ENCODE data around the gene NR2F1-AS1. TPM values are rescaled to one million over a fixed set of nuclear protein-coding genes. Genes with fewer than 3 reads are reported as not detected.

Gene NR2F1-AS1
- total RNA-seq, 2 experiments from 2014 or later = not detected

DNA sequence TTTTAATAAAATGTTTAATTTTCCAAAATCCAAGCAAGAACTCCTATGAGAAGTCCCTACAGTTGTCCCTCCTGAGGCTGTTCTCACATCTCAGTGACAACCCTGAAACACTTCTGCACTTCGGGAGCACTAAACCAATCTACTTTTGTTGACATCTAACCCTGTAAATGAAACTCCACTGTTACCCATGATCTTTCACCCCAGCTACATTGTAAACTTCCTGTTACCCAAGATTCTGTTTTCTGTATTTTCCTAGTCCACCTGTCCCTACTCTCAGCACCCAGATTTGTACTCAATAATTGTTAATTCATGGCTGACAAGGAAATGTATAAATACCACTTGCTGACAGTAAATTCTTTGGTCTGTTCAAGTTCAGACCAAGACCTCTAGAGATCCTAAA is 153.7 kb downstream of the NR2F1-AS1 start:
- H3K36me3 Mint-ChIP-seq = no peaks in the 10 kb centered on the region
- no peak overlapping the region for H3K27ac Mint-ChIP-seq
- H3K4me1 Mint-ChIP-seq = no peaks in the 10 kb centered on the region
- no peak for DNase-seq
- H3K9me3 Mint-ChIP-seq = no peaks in the 10 kb centered on the region
- no peak overlapping the region for H3K4me3 Mint-ChIP-seq
- H3K27me3 Mint-ChIP-seq = peaks cover 13% of the 10 kb centered on the region

DNA sequence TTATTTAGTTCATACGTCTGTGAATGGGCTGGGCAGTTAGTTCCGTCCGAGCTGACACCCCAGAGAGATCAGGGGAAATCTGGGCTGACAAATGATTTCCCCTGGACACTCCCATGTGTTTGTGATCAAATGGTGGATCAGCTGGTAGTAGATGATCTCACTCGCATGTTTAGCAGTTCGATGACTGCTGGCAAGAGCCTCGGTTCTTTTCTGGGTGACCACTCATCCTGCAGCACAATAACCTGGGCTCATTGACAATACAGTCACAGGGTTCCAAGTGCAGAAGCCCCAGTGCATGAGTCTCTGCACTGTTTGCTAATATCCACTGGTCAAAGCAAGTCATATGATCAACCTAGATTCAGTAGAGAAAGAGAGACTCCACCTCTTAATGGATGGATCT is 155.9 kb downstream of the NR2F1-AS1 start:
- Mint-ChIP-seq H3K9me3 (no peaks in the 10 kb centered on the region), H3K27ac (no peak overlapping the region), H3K36me3 (no peaks in the 10 kb centered on the region), H3K4me3 (no peak overlapping the region), H3K27me3 (peaks cover 13% of the 10 kb centered on the region), H3K4me1 (no peaks in the 10 kb centered on the region)
- no peak for DNase-seq

DNA sequence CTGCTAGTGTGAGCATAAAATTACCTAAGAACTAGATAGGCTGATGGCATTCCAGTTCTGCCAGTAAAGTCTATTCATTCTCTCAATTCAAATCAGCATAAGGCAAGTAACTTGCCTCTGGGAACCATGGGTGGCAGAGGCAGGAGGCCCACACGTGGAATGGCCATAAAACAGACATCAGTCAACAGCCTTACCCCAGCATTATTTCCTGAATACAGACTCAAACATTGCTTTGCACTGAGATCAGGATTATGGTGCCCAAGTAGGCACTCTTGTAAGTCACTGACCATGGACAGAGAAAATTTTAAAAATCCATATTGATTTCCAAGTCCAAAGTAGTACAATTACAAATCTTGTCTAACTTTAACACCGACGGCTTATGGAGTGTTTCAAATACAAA is 157.7 kb downstream of the NR2F1-AS1 start:
- Mint-ChIP-seq H3K27me3 (peaks cover 13% of the 10 kb centered on the region), H3K36me3 (no peaks in the 10 kb centered on the region), H3K9me3 (no peaks in the 10 kb centered on the region), H3K4me1 (no peaks in the 10 kb centered on the region), H3K4me3 (no peak overlapping the region), H3K27ac (no peak overlapping the region)
- DNase-seq = no peak

DNA sequence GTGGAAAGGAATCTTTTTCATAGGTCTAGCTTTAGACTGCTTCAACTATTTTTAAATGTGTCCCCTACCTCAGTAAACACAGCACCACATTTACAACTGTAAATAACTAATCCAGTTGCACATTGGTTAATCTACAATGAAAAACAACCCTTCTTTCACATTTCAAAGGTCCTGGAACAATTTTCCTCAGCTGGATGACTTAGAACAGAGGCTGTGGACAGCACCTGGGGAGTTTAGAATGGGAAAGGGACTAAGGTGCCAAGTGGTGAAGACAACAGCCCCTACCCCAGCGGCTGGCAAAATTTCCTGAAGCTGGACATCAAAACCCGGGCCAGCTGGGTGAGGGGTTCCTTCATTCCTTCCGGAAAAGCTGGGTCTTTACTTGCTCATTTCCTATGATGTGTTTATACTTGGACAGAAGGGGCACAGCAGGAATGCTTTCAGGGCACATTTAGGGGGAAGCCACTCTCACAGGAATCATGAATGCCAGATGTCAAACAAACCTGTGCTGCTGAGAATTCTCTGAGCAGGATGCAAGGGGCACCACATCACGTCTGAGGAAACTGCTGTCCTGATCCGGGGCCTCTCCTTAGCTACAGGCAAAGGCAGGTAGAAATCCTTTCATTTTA is 158.3 kb downstream of the NR2F1-AS1 start:
- H3K27ac Mint-ChIP-seq = no peak overlapping the region

DNA sequence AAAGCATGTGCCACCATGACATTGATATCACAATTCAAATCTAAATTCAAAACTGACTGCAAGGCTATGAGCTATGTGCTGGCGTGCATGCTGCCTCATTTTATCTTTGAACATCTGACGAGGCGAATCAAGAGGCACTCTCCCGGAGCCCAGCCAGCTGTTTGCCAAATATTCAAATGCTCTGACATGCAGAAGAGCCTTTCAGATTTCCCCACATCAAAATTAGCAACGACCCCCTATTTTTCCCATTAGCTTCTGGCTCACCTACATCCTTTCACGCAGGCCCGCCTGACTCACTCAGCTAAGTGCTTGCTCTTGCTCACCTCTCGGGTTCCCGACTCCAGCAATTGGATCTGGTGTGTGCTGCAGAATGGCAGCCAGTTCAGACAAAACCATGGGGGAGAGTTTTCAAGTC is 159.0 kb downstream of the NR2F1-AS1 start:
- Mint-ChIP-seq H3K36me3 (no peaks in the 10 kb centered on the region), H3K27me3 (peaks cover 9% of the 10 kb centered on the region), H3K4me1 (no peaks in the 10 kb centered on the region), H3K27ac (no peak overlapping the region), H3K4me3 (no peak overlapping the region), H3K9me3 (no peaks in the 10 kb centered on the region)
- no peak for DNase-seq

More for the DNA sequence above, 158.3 kb downstream of the NR2F1-AS1 start:
- Mint-ChIP-seq H3K4me3 (no peak overlapping the region), H3K27me3 (peaks cover 13% of the 10 kb centered on the region), H3K9me3 (no peaks in the 10 kb centered on the region), H3K36me3 (no peaks in the 10 kb centered on the region), H3K4me1 (no peaks in the 10 kb centered on the region)
- no peak for DNase-seq

DNA sequence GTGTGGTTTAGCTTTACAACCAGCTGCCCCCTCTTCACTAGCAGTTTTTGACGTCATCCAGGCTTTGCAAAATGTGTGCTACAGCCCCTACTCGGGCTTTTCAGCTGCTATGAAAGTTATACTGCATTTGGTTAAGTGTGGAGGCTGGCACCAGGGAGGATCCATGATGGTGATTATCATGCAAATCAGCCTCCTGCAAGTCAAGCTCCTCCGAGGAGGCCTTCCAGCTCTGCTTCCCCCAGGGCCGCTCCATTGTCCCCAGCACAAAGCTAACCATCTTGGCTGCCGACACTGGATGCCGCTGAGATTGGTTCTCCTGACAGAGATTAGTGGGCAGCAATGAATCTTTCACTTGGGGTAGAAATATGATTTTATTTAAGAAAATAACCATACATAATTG is 159.6 kb downstream of the NR2F1-AS1 start:
- Mint-ChIP-seq H3K27me3 (peaks cover 4% of the 10 kb centered on the region), H3K4me1 (no peaks in the 10 kb centered on the region), H3K27ac (no peak overlapping the region), H3K4me3 (no peak overlapping the region), H3K9me3 (no peaks in the 10 kb centered on the region), H3K36me3 (no peaks in the 10 kb centered on the region)
- DNase-seq = no peak

DNA sequence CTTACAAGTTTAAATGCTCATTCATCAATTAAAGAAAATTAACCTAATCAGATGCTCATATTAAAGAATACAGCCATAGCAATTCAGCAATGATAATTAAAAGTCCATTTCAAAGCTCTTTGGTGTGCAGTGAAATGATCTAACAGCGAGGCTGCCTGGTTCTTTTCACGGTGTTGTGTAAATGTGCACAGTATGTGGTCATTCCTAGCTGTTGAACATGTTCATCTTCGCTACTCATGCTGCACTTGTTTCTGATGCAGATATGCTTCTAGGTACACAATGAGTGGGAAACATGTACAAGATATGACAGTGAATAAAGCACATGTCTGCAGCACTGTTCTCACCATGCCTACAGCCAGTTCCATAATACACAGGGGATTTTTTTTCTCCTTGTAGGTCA is 163.5 kb downstream of the NR2F1-AS1 start:
- H3K27ac Mint-ChIP-seq = no peak overlapping the region
- no peak for DNase-seq
- H3K27me3 Mint-ChIP-seq = peaks cover 4% of the 10 kb centered on the region
- no peak overlapping the region for H3K4me3 Mint-ChIP-seq
- no peaks in the 10 kb centered on the region for H3K4me1 Mint-ChIP-seq
- no peaks in the 10 kb centered on the region for H3K9me3 Mint-ChIP-seq
- H3K36me3 Mint-ChIP-seq = no peaks in the 10 kb centered on the region

DNA sequence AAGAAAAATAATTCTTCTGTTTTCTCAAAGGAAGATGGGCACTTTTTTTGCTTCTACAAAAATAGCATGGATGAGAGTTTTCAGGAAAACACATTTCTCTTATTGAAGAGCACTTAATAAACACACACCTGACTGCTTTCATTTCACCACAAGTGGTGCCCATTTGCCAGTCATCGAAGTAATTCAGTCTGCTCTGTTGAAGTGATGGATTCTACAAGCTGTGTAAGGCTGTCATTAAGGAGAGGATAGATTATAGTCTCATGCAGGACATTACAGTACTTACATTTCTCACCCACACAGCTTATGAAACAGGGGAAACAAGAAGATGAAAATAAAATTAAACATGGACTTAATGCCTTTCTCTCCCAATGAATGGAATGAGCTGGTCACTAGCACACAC is 165.2 kb downstream of the NR2F1-AS1 start:
- no peak for DNase-seq
- H3K4me1 Mint-ChIP-seq = no peaks in the 10 kb centered on the region
- no peak overlapping the region for H3K27ac Mint-ChIP-seq
- no peaks in the 10 kb centered on the region for H3K36me3 Mint-ChIP-seq
- H3K9me3 Mint-ChIP-seq = no peaks in the 10 kb centered on the region
- no peak overlapping the region for H3K4me3 Mint-ChIP-seq
- peaks cover 7% of the 10 kb centered on the region for H3K27me3 Mint-ChIP-seq

DNA sequence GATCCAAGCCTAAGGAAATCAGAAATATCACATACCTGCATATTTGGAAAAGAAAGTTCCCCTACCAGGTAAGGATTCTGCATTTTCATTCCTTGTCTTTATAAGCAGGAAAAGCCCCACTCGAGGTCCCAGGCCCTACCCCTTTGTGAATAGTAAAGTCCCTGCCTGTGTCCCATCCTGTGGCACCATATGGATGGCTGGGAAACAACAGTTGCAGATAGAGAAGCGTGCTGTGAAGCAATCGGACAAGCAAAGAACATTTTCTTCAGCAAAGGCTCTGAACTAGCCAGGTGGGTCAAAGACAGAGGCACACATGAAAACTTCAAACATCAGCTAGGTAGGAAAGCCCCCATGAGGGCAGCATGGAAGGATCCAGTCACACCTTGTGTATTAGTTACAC is 169.3 kb downstream of the NR2F1-AS1 start:
- Mint-ChIP-seq H3K9me3 (no peaks in the 10 kb centered on the region), H3K27ac (no peak overlapping the region), H3K36me3 (no peaks in the 10 kb centered on the region), H3K27me3 (peaks cover 10% of the 10 kb centered on the region), H3K4me3 (no peak overlapping the region), H3K4me1 (no peaks in the 10 kb centered on the region)
- no peak for DNase-seq

DNA sequence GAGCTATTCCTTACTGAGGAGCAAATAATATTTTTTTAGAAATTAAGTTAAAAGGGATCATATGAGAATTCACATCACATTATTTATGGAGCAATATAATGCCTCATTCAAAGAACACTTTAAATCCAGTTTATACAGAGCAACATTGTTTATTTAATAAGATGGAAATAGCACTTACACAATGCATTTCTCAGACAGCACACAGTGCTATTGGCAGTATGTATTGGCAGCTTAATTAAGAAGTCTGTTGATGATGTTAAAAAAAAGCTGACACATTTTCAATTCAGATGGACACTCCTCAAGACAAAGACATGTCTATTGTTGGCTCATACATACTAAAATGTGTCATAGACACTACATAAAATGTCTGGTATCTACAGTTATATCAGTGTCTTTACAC is 171.3 kb downstream of the NR2F1-AS1 start:
- no peaks in the 10 kb centered on the region for H3K4me1 Mint-ChIP-seq
- H3K27me3 Mint-ChIP-seq = peaks cover 10% of the 10 kb centered on the region
- no peak for DNase-seq
- H3K36me3 Mint-ChIP-seq = no peaks in the 10 kb centered on the region
- no peak overlapping the region for H3K4me3 Mint-ChIP-seq
- H3K27ac Mint-ChIP-seq = no peak overlapping the region
- no peaks in the 10 kb centered on the region for H3K9me3 Mint-ChIP-seq

DNA sequence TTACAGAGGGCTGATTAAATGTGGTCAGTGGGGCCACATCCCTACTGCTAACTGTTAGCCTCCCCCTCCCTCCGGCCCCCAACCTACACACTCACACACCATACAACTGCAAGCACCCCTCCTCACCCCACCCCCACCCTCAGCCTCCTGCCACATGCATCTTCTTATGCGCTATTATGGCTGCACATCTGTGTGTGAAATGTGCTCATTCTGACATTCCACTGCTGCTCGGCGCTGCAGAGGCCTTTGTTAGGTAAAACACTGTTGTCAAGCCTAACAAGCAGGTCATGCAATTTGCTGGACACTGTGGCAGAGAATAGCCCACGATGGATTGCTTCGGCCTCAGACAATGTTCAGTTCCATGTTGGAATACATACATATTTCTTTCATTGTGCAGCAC is 173.6 kb downstream of the NR2F1-AS1 start:
- Mint-ChIP-seq H3K27ac (no peak overlapping the region), H3K27me3 (peaks cover 11% of the 10 kb centered on the region), H3K4me3 (no peak overlapping the region), H3K4me1 (no peaks in the 10 kb centered on the region), H3K9me3 (no peaks in the 10 kb centered on the region), H3K36me3 (no peaks in the 10 kb centered on the region)
- DNase-seq = no peak

DNA sequence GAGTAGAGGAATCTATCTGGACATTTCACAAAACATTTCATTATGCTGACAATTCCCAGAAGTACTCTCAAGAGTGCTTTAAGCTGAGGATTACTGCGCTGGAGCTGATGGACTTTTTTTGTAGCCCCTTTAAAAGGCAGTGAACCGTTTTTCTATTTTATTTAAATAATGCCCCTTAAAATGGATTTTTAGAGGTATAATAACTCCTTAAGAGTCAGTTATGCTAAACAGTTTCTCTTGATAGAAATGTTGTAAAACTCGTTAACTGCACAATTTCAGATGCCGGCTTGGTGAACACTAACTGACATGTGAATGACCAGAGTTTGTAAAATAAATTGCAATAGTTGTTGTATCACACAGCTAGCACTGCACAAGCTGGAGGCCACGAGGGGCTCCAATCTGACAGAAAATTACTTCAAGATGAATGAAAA is 174.0 kb downstream of the NR2F1-AS1 start:
- Mint-ChIP-seq H3K9me3 (no peaks in the 10 kb centered on the region), H3K36me3 (no peaks in the 10 kb centered on the region), H3K4me1 (no peaks in the 10 kb centered on the region), H3K4me3 (no peak overlapping the region), H3K27ac (no peak overlapping the region), H3K27me3 (peaks cover 16% of the 10 kb centered on the region)
- no peak for DNase-seq

DNA sequence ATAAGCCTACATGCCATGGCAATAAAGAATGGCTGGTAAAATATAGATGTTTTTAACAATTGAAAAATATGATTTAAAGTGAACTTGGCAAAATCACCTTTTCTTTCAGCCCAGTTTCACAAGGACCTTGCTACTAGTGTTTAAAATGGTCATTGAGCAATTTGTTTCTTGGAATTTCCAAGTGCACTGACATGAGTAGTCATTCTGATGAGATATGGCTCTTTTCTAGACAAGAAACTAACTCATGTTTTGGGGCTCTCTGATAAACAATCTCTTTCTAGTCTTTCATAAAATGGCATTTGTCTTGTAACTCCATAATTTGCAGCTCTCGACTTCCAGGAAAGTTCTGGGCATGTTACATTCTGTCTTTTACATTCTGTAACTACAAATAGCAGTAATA is 176.8 kb downstream of the NR2F1-AS1 start:
- no peaks in the 10 kb centered on the region for H3K4me1 Mint-ChIP-seq
- H3K36me3 Mint-ChIP-seq = no peaks in the 10 kb centered on the region
- no peak overlapping the region for H3K27ac Mint-ChIP-seq
- H3K4me3 Mint-ChIP-seq = no peak overlapping the region
- H3K27me3 Mint-ChIP-seq = peaks cover 15% of the 10 kb centered on the region
- H3K9me3 Mint-ChIP-seq = no peaks in the 10 kb centered on the region
- DNase-seq = no peak

DNA sequence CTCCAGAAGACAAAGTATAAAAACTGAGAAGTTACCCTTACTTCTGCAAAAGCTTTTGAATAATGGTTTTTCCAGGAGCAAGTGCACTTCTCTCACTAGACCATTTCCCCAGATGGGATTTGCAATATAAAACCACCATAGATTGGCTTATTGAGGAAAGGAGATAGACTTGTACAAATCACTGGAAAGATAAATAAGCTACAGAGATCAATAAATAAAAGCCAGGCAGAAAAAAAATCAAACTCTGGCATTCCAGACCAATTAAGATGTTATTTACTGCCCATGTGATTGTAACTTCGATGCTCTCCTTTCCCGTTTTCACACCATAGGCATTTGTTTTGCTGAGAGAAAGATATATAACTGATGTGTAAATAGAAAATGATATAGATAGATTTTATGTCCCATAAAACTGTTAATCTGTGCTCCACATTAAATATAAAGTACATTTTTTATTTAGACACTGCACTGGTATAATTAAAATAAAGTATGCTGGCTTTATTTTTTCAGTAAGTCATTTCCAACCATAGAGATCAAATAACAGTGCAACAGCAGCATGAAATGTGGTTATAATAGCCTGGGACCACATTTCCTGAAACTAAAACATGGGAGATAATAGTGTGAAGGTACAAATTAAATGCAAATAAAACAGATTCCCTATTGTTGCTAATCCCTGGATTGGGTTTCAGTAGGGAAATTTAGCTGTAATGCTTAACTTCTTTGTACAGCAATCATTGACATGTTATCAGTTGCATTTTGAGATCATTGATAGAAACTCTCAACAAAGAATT is 177.7 kb downstream of the NR2F1-AS1 start:
- H3K27ac Mint-ChIP-seq = no peak overlapping the region

DNA sequence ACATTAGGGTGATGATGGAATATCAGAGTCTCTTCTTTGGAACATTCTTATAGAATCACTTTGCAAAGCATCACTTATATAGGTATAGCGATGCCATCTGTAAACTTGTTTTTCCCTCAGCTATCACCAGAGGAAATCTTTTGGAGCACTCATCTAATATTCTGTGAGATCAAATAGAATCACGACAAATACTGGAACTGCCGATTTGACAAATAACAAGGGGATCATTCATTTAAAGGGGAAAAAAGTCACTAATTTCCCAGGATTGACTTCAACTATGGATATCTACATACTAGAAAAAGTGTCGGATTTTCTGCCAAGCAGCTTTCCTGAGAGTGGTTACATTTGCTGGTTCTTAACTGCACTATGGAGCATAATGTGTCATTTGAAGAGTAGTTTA is 178.6 kb downstream of the NR2F1-AS1 start:
- no peak overlapping the region for H3K4me3 Mint-ChIP-seq
- no peak overlapping the region for H3K27ac Mint-ChIP-seq
- no peaks in the 10 kb centered on the region for H3K4me1 Mint-ChIP-seq
- H3K9me3 Mint-ChIP-seq = no peaks in the 10 kb centered on the region
- H3K36me3 Mint-ChIP-seq = no peaks in the 10 kb centered on the region
- DNase-seq = no peak
- H3K27me3 Mint-ChIP-seq = peaks cover 15% of the 10 kb centered on the region

More for the DNA sequence above, 177.7 kb downstream of the NR2F1-AS1 start:
- H3K9me3 Mint-ChIP-seq = no peaks in the 10 kb centered on the region
- no peaks in the 10 kb centered on the region for H3K36me3 Mint-ChIP-seq
- H3K4me1 Mint-ChIP-seq = no peaks in the 10 kb centered on the region
- no peak overlapping the region for H3K4me3 Mint-ChIP-seq
- peaks cover 15% of the 10 kb centered on the region for H3K27me3 Mint-ChIP-seq
- DNase-seq = no peak

DNA sequence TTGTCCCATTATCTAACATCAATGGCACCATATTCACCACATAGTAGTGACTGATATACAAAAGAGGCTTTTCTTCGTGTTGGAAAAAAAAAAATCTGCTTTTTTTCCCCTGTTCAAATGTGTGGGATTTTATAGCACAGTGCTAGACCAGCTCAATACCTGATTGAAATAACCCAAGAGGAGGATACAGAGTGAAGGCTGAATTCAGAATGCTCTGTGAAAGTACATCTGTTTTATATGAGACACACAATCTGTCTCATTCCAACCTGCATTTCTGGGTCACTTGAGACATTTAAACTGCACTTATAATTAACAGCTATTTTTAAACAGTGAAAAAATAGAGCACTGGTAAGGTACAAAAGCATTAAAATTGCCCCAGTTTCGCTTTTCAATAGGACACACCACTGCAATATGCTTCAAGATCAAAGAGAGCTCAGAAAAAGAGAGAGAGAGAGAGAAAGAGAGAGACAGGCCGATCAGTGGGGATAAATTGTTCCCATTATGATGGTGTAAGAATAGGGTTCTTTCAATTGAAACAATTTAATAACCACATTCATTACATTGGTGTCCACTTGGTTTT is 179.3 kb downstream of the NR2F1-AS1 start:
- peaks cover 15% of the 10 kb centered on the region for H3K27me3 Mint-ChIP-seq
- H3K4me1 Mint-ChIP-seq = no peaks in the 10 kb centered on the region
- DNase-seq = no peak
- H3K36me3 Mint-ChIP-seq = no peaks in the 10 kb centered on the region
- H3K4me3 Mint-ChIP-seq = no peak overlapping the region
- no peaks in the 10 kb centered on the region for H3K9me3 Mint-ChIP-seq
- H3K27ac Mint-ChIP-seq = no peak overlapping the region

Measured in activated naive CD8-positive, alpha-beta T cell treated with anti-CD3 and anti-CD28 coated beads for 36 hours (primary cell).